ENCODE data around the gene ENTPD7.
"Not testable (repeated sequence)": the region's sequence is repeated elsewhere in the genome, so short reads cannot be mapped to it uniquely, and the experiment has no call there.

Gene ENTPD7

GRCh38 chr10:99659031-99659867 is at the start of gene ENTPD7:
ENTPD7 (plus strand) TSS chr10:99659509; CDS start chr10:99659957, 448 bp downstream.
- peak; percentile 80 to 85 (median 81) for DNase-seq

GRCh38 chr10:99610221-99610620 is 49.1 kb upstream of the ENTPD7 start:
- no peak for DNase-seq

GRCh38 chr10:99611326-99611725 is 48.0 kb upstream of the ENTPD7 start:
- DNase-seq, result no peak

- no peak for DNase-seq
Measured at GRCh38 chr10:99612167-99612831, 47.0 kb upstream of the ENTPD7 start.

- DNase-seq, result no peak
Measured at GRCh38 chr10:99615426-99615825, 43.9 kb upstream of the ENTPD7 start.

GRCh38 chr10:99617696-99618095 is 41.6 kb upstream of the ENTPD7 start:
- no peak for DNase-seq

GRCh38 chr10:99619090-99619800 is 40.1 kb upstream of the ENTPD7 start:
- no peak for DNase-seq

GRCh38 chr10:99619851-99620710 is 39.2 kb upstream of the ENTPD7 start, which contains the start of gene SLC25A28:
SLC25A28 (minus strand) TSS chr10:99620439; CDS start chr10:99620335, 104 bp downstream.
- peak; percentile 80 to 94 (median 90) for DNase-seq

- DNase-seq, result peak; percentile 80 to 94 (median 90)
Measured at GRCh38 chr10:99620711-99621453, 38.4 kb upstream of the ENTPD7 start.

GRCh38 chr10:99621454-99622251 is 37.7 kb upstream of the ENTPD7 start:
- no peak for DNase-seq

- DNase-seq, result no peak
Measured at GRCh38 chr10:99623919-99624318, 35.4 kb upstream of the ENTPD7 start.

GRCh38 chr10:99625124-99625523 is 34.2 kb upstream of the ENTPD7 start:
- not testable (repeated sequence) for DNase-seq

- no peak for DNase-seq
Measured at GRCh38 chr10:99628923-99629624, 30.2 kb upstream of the ENTPD7 start.

GRCh38 chr10:99629625-99629978 is 29.7 kb upstream of the ENTPD7 start:
- no peak for DNase-seq

GRCh38 chr10:99630433-99630832 is 28.9 kb upstream of the ENTPD7 start:
- DNase-seq, result no peak

- DNase-seq, result no peak
Measured at GRCh38 chr10:99630991-99631390, 28.3 kb upstream of the ENTPD7 start.

- DNase-seq, result no peak
Measured at GRCh38 chr10:99631496-99631895, 27.8 kb upstream of the ENTPD7 start.

GRCh38 chr10:99633832-99634231 is 25.5 kb upstream of the ENTPD7 start:
- no peak for DNase-seq

GRCh38 chr10:99647601-99648151 is 11.6 kb upstream of the ENTPD7 start:
- DNase-seq, result no peak

- DNase-seq, result no peak
Measured at GRCh38 chr10:99648717-99649116, 10.6 kb upstream of the ENTPD7 start.
